Measurements from ENCODE around the gene CCDC78.
"Not testable (repeated sequence)": the region's sequence is repeated elsewhere in the genome, so short reads cannot be mapped to it uniquely, and the experiment has no call there.

Gene CCDC78

GRCh38 chr16:749010-749409, 22.8 kb upstream of the CCDC78 start:
- Histone ChIP-seq H3K9me3 (ENCODE audit: control insufficient read depth in 1 of 2, low read length in 2 of 2) (no peaks in the 10 kb centered on the region), H3K27ac (ENCODE audit: low read depth, low read length) (no peak overlapping the region), H3K4me1 (ENCODE audit: control insufficient read depth in 1 of 2, insufficient read depth in 2 of 2, low read length in 2 of 2) (no peaks in the 10 kb centered on the region), H3K36me3 (ENCODE audit: control insufficient read depth in 1 of 2, insufficient read depth in 2 of 2, low read length in 2 of 2) (no peaks in the 10 kb centered on the region), H3K9ac (ENCODE audit: low read depth in 1 of 2, low read length in 2 of 2) (no peak overlapping the region), H3K4me3 (ENCODE audit: low read depth in 1 of 2, low read length in 2 of 2) (no peak overlapping the region), H3K27me3 (ENCODE audit: control insufficient read depth in 1 of 2, insufficient read depth in 2 of 2, low read length in 2 of 2) (peaks cover 3 to 26% of the 10 kb centered on the region in 2 donors)

GRCh38 chr16:747978-748746, 21.9 kb upstream of the CCDC78 start:
- Histone ChIP-seq H3K4me1 (ENCODE audit: control insufficient read depth in 1 of 2, insufficient read depth in 2 of 2, low read length in 2 of 2) (no peaks in the 10 kb centered on the region), H3K4me3 (ENCODE audit: low read depth in 1 of 2, low read length in 2 of 2) (no peak overlapping the region), H3K9ac (ENCODE audit: low read depth in 1 of 2, low read length in 2 of 2) (no peak overlapping the region), H3K36me3 (ENCODE audit: control insufficient read depth in 1 of 2, insufficient read depth in 2 of 2, low read length in 2 of 2) (no peaks in the 10 kb centered on the region), H3K27ac (ENCODE audit: low read depth, low read length) (no peak overlapping the region), H3K9me3 (ENCODE audit: control insufficient read depth in 1 of 2, low read length in 2 of 2) (no peaks in the 10 kb centered on the region), H3K27me3 (ENCODE audit: control insufficient read depth in 1 of 2, insufficient read depth in 2 of 2, low read length in 2 of 2) (peaks cover 3 to 20% of the 10 kb centered on the region in 2 donors)

GRCh38 chr16:746637-747036, 20.4 kb upstream of the CCDC78 start:
- no peaks in the 10 kb centered on the region for H3K36me3 ChIP-seq (ENCODE audit: control insufficient read depth in 1 of 2, insufficient read depth in 2 of 2, low read length in 2 of 2)
- peaks cover 3 to 13% of the 10 kb centered on the region in 2 donors for H3K27me3 ChIP-seq (ENCODE audit: control insufficient read depth in 1 of 2, insufficient read depth in 2 of 2, low read length in 2 of 2)
- no peak overlapping the region for H3K27ac ChIP-seq (ENCODE audit: low read depth, low read length)
- no peaks in the 10 kb centered on the region for H3K4me1 ChIP-seq (ENCODE audit: control insufficient read depth in 1 of 2, insufficient read depth in 2 of 2, low read length in 2 of 2)
- no peak overlapping the region for H3K4me3 ChIP-seq (ENCODE audit: low read depth in 1 of 2, low read length in 2 of 2)
- H3K9me3 ChIP-seq (ENCODE audit: control insufficient read depth in 1 of 2, low read length in 2 of 2), result no peaks in the 10 kb centered on the region
- no peak overlapping the region for H3K9ac ChIP-seq (ENCODE audit: low read depth in 1 of 2, low read length in 2 of 2)

- Histone ChIP-seq H3K27me3 (ENCODE audit: control insufficient read depth in 1 of 2, insufficient read depth in 2 of 2, low read length in 2 of 2) (peaks cover 2 to 4% of the 10 kb centered on the region in 2 donors), H3K9ac (ENCODE audit: low read depth in 1 of 2, low read length in 2 of 2) (no peak overlapping the region), H3K9me3 (ENCODE audit: control insufficient read depth in 1 of 2, low read length in 2 of 2) (no peaks in the 10 kb centered on the region), H3K4me1 (ENCODE audit: control insufficient read depth in 1 of 2, insufficient read depth in 2 of 2, low read length in 2 of 2) (no peaks in the 10 kb centered on the region), H3K4me3 (ENCODE audit: low read depth in 1 of 2, low read length in 2 of 2) (no peak overlapping the region), H3K27ac (ENCODE audit: low read depth, low read length) (no peak overlapping the region), H3K36me3 (ENCODE audit: control insufficient read depth in 1 of 2, insufficient read depth in 2 of 2, low read length in 2 of 2) (no peaks in the 10 kb centered on the region)
Measured at GRCh38 chr16:745739-746138, 19.5 kb upstream of the CCDC78 start.

- H3K27me3 ChIP-seq (ENCODE audit: control insufficient read depth in 1 of 2, insufficient read depth in 2 of 2, low read length in 2 of 2), result no peaks in the 10 kb centered on the region
- H3K36me3 ChIP-seq (ENCODE audit: control insufficient read depth in 1 of 2, insufficient read depth in 2 of 2, low read length in 2 of 2), result no peaks in the 10 kb centered on the region
- H3K9me3 ChIP-seq (ENCODE audit: control insufficient read depth in 1 of 2, low read length in 2 of 2), result no peaks in the 10 kb centered on the region
- H3K27ac ChIP-seq (ENCODE audit: low read depth, low read length), result no peak overlapping the region
- H3K4me3 ChIP-seq (ENCODE audit: low read depth in 1 of 2, low read length in 2 of 2), result no peak overlapping the region
- H3K9ac ChIP-seq (ENCODE audit: low read depth in 1 of 2, low read length in 2 of 2), result no peak overlapping the region
- peaks cover 4 to 11% of the 10 kb centered on the region in 2 donors for H3K4me1 ChIP-seq (ENCODE audit: control insufficient read depth in 1 of 2, insufficient read depth in 2 of 2, low read length in 2 of 2)
Measured at GRCh38 chr16:743794-744500, 17.7 kb upstream of the CCDC78 start.

- not testable (repeated sequence) for H3K9me3 ChIP-seq (ENCODE audit: control insufficient read depth in 1 of 2, low read length in 2 of 2); H3K36me3 ChIP-seq (ENCODE audit: control insufficient read depth in 1 of 2, insufficient read depth in 2 of 2, low read length in 2 of 2); H3K27me3 ChIP-seq (ENCODE audit: control insufficient read depth in 1 of 2, insufficient read depth in 2 of 2, low read length in 2 of 2); H3K27ac ChIP-seq (ENCODE audit: low read depth, low read length); H3K9ac ChIP-seq (ENCODE audit: low read depth in 1 of 2, low read length in 2 of 2); H3K4me3 ChIP-seq (ENCODE audit: low read depth in 1 of 2, low read length in 2 of 2)
- H3K4me1 ChIP-seq (ENCODE audit: control insufficient read depth in 1 of 2, insufficient read depth in 2 of 2, low read length in 2 of 2), result peaks cover 4 to 11% of the 10 kb centered on the region in 2 donors
Measured at GRCh38 chr16:742894-743293, 16.7 kb upstream of the CCDC78 start.

- H3K27ac ChIP-seq (ENCODE audit: low read depth, low read length), result no peak overlapping the region
- no peak overlapping the region for H3K4me3 ChIP-seq (ENCODE audit: low read depth in 1 of 2, low read length in 2 of 2)
- H3K9ac ChIP-seq (ENCODE audit: low read depth in 1 of 2, low read length in 2 of 2), result no peak overlapping the region
- no peaks in the 10 kb centered on the region for H3K27me3 ChIP-seq (ENCODE audit: control insufficient read depth in 1 of 2, insufficient read depth in 2 of 2, low read length in 2 of 2)
- H3K9me3 ChIP-seq (ENCODE audit: control insufficient read depth in 1 of 2, low read length in 2 of 2), result no peaks in the 10 kb centered on the region
- H3K4me1 ChIP-seq (ENCODE audit: control insufficient read depth in 1 of 2, insufficient read depth in 2 of 2, low read length in 2 of 2), result peaks cover 4 to 11% of the 10 kb centered on the region in 2 donors
- H3K36me3 ChIP-seq (ENCODE audit: control insufficient read depth in 1 of 2, insufficient read depth in 2 of 2, low read length in 2 of 2), result peaks cover 0 to 10% of the 10 kb centered on the region in 2 donors
Measured at GRCh38 chr16:741986-742629, 15.9 kb upstream of the CCDC78 start.

GRCh38 chr16:740764-741505, 14.7 kb upstream of the CCDC78 start, which contains the start of gene CIAO3:
Gene CIAO3, minus strand, starts transcription at chr16:740997. Its CDS starts 12 bp downstream, at chr16:740985.
- Histone ChIP-seq H3K9ac (ENCODE audit: low read depth in 1 of 2, low read length in 2 of 2) (peak within 1 kb of the TSS; percentile 74 to 88), H3K36me3 (ENCODE audit: control insufficient read depth in 1 of 2, insufficient read depth in 2 of 2, low read length in 2 of 2) (peaks cover 5 to 22% of the 10 kb centered on the region in 2 donors), H3K4me1 (ENCODE audit: control insufficient read depth in 1 of 2, insufficient read depth in 2 of 2, low read length in 2 of 2) (peaks cover 4 to 11% of the 10 kb centered on the region in 2 donors), H3K9me3 (ENCODE audit: control insufficient read depth in 1 of 2, low read length in 2 of 2) (no peaks in the 10 kb centered on the region), H3K27ac (ENCODE audit: low read depth, low read length) (peak within 1 kb of the TSS; percentile 14), H3K4me3 (ENCODE audit: low read depth in 1 of 2, low read length in 2 of 2) (peak within 1 kb of the TSS; percentile 80 to 83), H3K27me3 (ENCODE audit: control insufficient read depth in 1 of 2, insufficient read depth in 2 of 2, low read length in 2 of 2) (no peaks in the 10 kb centered on the region)

- no peaks in the 10 kb centered on the region for H3K27me3 ChIP-seq (ENCODE audit: control insufficient read depth in 1 of 2, insufficient read depth in 2 of 2, low read length in 2 of 2)
- peak overlapping the region; percentile 14 for H3K27ac ChIP-seq (ENCODE audit: low read depth, low read length)
- H3K36me3 ChIP-seq (ENCODE audit: control insufficient read depth in 1 of 2, insufficient read depth in 2 of 2, low read length in 2 of 2), result peaks cover 11 to 27% of the 10 kb centered on the region in 2 donors
- H3K4me1 ChIP-seq (ENCODE audit: control insufficient read depth in 1 of 2, insufficient read depth in 2 of 2, low read length in 2 of 2), result peaks cover 4 to 11% of the 10 kb centered on the region in 2 donors
- H3K9me3 ChIP-seq (ENCODE audit: control insufficient read depth in 1 of 2, low read length in 2 of 2), result no peaks in the 10 kb centered on the region
- H3K4me3 ChIP-seq (ENCODE audit: low read depth in 1 of 2, low read length in 2 of 2), result peak overlapping the region; percentile 80 to 83
- peak overlapping the region; percentile 74 to 88 for H3K9ac ChIP-seq (ENCODE audit: low read depth in 1 of 2, low read length in 2 of 2)
Measured at GRCh38 chr16:740459-740763, 14.2 kb upstream of the CCDC78 start.
